Activated CD8-positive, alpha-beta memory T cell treated with anti-CD3 and anti-CD28 coated beads, Interleukin-2, amount 50 U/mL, for 1 hour (primary cell): ENCODE data around the gene CD6.

Experiments
- DNase-seq: peaks from one replicate; pipeline ENCODE4 v3.0.0-alpha.2; 2020; ENCODE audit errors: extremely low read depth

Gene CD6

GRCh38 chr11:61028135-61028729, 56.8 kb downstream of the CD6 start:
- DNase-seq: peak; percentile 71

- no peak for DNase-seq
These were observed 61.3 kb downstream of the CD6 start for GRCh38 chr11:61032824-61033223.

GRCh38 chr11:61033417-61033816, 61.9 kb downstream of the CD6 start:
- no peak for DNase-seq

DNA sequence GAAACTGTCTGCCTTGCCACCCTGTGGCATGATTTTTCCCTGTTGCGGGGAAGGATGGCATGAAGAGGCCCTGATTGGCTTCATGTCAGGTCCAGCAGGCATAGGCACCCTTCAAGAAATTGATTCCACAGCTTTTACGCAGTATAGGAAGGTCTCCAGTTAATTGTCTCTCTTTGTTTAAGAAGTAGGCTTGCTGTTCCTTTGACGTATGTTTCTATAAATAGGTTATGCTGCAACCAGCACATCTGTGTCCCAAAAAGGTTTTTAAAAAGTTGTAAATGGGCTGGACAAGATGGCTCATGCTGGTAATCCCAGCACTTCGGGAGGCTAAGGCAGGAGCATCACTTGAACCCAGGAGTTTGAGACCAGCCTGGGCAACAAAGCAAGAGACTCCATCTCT, 62.6 kb downstream of the CD6 start:
- no peak for DNase-seq

DNA sequence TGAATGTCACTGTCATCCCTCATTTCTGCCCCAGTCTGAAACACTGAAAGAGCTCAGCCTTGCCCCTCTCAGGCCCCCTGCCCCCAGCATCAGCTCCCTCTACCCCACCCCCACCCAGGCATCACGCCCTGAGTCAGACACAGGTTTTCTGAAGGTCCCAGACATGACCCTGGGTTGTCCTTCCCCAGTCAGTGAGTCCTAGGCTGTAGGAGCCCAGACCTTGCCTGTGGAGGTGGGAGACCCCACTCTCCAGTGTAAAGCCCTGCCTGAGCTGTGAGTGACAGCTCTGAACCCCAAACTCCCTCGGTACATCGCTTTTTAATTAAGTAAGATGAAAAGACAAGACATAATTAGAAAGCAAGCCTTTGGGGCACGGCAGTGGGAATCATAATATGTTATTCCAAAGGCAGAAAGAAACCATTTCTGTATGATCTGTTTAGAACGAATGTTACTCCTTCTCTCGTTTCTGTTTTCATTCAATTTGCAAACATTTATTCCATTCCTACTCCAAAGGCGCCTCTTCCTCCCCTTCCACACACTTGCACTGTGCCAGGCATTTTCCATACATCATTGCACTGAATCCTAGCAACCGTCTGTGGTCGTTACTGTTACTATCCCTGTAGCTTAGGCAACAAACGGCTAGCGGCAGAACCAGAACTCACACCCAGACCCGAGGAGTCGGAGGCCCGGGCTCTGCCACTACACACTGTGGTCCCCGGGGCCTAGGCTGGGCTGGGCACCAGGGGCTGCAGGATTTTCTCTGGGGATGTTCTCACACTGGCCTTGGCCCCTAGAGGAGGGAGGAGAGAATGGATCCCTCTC, 63.4 kb downstream of the CD6 start:
- DNase-seq: no peak

GRCh38 chr11:61035526-61035835, 64.0 kb downstream of the CD6 start:
- DNase-seq: no peak

- DNase-seq: no peak
These were observed 66.1 kb downstream of the CD6 start for GRCh38 chr11:61037441-61038093.

GRCh38 chr11:61039916-61040315, 68.4 kb downstream of the CD6 start:
- DNase-seq: no peak

DNA sequence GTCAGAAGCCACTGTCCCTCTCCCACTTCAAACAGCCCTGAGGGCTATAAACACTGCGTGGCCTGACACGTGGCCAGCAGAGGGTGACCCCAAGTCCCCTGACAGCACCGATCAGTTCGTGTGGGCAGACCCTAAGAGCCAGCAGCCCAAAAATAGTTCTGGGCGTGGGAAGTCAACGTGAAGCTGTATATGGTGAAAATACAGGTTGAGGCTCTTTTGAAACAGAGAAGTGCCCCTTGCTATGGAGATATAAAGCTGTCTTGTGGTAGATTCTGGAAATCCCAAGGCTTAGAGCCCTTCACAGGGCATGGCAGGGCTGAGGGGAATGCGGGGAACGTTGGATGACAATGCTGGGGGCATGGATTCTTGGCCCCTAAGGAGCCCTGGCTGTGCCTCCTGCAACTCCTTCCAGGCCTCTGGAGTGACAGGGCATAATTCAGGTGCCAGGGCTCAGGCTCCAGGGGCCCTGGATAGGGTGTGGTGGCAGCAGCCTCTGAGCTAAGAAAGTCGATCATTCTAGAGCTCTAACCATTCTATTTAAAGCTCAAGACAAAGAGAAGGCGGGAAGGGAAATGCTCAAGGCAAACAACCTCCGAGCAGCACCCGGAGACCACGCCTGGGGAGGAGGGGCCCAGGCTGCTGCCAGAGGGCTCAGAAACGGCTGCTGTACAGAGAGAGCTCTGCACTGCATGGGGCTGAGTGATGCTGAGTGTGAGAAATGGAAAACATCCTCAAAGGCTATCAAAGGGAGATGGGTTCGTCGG, 70.5 kb downstream of the CD6 start:
- DNase-seq: peak; percentile 77

GRCh38 chr11:61042537-61042936, 71.1 kb downstream of the CD6 start:
- no peak for DNase-seq

GRCh38 chr11:61042961-61043540, 71.6 kb downstream of the CD6 start:
- DNase-seq: no peak

GRCh38 chr11:61045271-61045670, 73.8 kb downstream of the CD6 start:
- no peak for DNase-seq

- no peak for DNase-seq
These were observed 75.4 kb downstream of the CD6 start for GRCh38 chr11:61046833-61047232.

DNA sequence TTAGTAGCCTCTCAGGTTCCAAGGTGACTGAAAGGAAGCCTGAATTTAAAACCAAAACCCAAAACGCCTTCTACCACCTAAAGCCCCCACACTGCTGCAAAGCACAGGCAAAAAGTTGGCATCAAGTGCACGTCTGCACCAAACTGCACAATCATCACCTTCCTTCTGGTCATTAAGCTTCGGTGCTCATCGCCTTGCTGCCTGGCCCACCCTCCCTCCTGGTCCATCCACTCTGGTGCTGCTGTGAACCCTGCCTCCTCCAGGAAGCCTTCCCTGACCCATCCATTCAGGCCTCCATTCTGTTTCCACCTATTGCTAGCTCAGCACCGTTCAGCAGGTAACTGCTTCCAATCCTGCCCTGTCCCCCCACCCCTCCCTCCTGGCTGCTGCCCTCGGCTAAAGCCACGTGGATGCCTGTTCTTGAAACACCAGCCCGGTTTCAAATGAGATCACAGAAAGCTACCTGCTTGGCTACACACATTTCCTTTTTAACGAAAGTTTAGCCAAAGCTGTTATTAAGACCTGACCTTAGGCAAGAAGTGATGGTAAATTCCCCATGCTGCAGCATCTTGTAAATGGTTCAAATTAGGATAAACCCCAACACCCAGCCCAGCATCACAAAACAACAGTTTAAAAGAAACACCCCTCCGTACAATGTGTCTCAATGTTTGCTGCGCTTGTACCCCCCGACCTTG, 77.0 kb downstream of the CD6 start:
- DNase-seq: no peak

DNA sequence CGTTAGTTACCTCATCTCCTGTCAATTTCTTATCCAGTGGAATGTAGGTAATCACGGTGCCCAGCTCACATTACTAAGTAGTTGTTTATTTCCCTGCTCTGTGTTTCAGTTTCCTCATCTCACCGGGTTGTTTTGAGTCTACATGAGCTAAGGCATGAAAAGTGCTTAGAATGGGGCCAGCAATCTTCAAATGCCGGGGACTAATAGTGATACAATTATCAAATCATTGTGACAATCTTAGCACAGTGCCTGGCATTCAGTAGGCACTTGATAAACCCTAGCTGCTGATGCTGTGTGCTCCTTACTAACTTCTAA, 77.5 kb downstream of the CD6 start:
- no peak for DNase-seq

DNA sequence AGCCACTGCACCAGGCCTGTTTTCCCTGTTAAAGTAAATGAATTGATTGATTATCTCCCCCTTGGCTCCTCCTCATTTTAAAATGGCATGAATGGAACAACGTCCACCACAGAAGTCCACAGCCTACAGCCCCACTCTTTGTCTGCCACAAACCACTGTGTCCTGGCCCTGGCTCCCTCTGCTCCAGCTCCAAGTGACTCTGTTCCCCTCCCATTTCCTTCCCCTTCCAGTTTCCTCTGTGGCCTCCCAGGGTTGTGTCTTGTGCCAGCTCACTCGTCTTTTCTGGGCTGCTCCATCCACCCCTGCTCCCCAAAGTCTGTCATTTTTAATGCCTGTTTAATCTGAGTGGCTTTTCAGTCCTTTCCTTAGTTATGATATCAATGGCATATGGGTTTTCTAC, 78.4 kb downstream of the CD6 start:
- no peak for DNase-seq

GRCh38 chr11:61052182-61052972, 80.9 kb downstream of the CD6 start:
- DNase-seq: no peak

GRCh38 chr11:61053191-61053590, 81.7 kb downstream of the CD6 start:
- DNase-seq: no peak

DNA sequence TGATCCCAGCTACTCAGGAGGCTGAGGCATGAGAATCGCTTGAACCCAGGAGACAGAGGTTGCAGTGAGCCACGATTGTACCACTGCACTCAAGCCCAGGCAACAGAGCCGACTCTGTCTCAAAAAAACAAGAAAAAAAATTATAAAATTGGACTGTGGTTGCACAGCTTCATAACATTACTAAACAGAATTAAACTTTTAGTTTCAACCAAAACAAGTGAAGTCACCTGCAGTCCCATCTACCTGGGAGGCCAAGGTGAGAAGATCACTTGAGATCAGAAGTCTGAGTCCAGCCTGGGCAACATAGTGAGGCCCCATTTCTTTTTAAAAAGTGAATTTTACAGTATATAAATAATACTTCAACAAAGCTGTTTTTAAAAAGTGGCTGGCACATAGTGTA, 83.0 kb downstream of the CD6 start:
- DNase-seq: no peak

DNA sequence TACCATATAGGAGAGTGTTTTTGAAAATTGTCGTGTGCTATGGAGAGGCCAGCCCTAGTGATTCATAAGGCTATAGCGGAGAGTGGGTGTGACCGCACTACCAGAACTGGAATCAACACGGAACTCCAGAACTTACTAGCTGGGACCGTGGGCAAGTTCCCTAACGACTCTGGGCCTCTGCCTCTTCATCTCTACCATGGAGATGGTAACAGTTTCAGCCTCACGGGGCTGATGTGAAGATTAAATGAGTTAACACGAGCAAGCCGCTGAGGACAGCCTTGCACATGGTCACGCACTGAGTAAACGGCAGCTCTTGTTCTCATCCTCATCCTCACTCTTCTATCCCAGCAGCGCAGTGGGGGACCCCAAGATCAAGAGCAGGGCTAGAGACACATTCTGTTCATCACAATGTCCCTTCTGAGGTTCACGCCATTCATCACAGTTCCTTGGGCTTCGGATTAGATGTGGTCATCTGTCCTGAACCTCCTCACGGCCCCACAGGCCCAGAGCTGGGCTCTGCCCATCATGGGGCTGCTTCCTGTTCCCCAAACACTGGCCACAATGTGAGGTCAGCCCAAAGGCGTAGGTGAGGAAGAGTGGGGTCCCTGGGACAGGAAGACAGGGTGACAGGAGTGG, 83.6 kb downstream of the CD6 start:
- no peak for DNase-seq
